HG02943 (cell line): ENCODE results near the gene SMIM35.

Experiments used
- ATAC-seq: cut with Tn5 transposase; IDR thresholded peaks from one replicate; pipeline ENCODE4 v1.9.1; 2021; ENCODE audit warnings: mild to moderate bottlenecking, low read depth, moderate library complexity; ENCODE audit not compliant: unreplicated experiment

Gene SMIM35

DNA sequence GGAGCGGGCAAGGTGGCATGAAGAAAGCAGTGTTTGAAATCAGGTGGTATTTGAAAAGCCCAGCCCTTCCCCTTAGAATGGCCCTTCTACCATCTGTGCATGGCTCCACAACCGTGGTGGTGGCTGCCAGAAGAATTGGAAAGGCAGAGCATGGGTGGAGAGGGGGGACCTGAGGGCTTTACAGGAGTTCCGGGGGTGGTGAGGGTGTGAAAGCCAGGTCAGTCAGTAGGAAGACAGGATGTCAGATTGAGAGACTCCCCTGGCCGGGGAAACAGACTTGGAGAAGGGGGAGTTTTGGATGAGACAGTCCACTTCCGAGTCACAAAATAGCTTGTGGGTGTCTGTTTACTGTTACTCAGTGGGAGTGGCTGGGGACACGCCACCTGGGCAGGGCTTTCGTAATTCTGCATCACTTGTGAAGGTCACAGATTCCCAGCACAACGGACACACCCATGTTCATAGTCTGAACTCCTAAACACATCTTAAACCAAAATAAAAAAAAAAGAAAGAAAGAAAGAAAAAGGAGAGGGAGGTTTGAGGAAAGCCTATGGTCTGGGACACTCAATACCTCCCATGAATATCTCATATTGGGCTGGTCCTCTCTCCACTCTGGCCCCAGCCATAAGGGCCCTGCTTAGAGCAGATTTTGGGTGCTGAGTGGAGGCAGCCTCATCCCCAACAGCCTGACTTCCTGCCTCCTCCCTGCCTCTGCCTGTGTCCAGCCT is 24.4 kb upstream of the SMIM35 start:
- no peak for ATAC-seq

DNA sequence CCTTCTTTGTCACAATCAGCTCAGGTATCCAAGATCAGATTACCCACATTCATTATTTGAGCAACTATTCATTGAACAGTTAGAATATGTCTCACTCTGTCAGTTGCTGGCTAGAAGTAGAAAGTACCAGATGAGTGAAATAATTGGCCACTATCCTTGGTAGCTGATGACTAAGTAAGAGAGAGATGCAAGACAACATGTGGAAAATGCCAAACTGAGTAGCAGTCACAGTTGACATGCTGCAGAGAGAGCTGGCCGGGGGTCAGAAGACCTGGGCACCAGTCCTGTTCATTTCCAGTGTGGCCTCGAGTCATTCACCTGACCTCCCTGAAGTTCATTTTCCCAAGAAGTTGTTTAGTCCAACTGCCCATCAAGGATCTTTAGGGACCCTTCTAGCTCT is 22.5 kb upstream of the SMIM35 start:
- no peak for ATAC-seq

DNA sequence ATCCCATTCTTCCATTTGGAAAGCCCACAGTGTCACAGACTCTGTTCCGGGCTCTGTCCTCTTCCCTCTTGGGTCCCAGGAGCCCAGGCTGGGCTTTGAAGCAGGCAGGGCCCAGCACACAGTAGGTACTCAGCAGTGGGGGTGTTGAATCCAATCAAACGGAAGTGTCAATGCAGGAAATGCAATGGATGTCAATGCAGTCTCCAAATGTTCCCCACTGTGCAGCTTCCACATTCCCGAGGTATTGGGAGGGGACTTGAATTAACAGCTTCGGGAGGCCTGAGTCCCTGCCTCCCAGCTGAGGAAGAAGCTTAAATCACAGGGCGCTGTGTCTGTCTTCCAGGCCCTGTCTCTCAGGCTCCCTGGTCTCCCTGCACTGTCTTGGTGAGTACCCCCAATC is 21.8 kb upstream of the SMIM35 start:
- ATAC-seq: no peak

DNA sequence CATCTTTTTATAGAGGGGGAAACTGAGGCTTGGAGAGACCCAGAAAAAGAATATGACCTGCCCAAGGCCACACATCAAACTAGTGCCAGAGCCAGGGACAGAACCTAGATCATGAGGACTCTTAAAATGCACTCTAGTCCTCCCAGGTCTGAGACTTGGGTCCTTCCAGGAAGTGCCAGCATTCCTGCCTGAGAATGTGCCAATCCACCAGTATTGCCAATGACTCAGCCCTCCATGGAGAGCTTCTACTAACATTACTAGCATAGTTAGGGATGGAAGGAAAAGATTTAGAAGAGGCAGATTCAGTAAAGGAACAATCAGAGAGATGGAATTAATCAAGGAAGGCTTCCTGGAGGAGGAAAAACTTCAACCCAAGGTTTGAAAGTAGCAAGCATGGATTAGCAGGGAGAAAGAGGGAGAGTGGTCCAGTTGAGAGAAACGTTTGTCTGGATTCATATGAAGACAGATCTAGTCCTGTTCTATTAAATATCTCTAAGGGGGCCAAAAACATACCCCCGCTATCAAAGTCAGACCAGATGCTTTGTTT is 20.1 kb upstream of the SMIM35 start:
- ATAC-seq: no peak

DNA sequence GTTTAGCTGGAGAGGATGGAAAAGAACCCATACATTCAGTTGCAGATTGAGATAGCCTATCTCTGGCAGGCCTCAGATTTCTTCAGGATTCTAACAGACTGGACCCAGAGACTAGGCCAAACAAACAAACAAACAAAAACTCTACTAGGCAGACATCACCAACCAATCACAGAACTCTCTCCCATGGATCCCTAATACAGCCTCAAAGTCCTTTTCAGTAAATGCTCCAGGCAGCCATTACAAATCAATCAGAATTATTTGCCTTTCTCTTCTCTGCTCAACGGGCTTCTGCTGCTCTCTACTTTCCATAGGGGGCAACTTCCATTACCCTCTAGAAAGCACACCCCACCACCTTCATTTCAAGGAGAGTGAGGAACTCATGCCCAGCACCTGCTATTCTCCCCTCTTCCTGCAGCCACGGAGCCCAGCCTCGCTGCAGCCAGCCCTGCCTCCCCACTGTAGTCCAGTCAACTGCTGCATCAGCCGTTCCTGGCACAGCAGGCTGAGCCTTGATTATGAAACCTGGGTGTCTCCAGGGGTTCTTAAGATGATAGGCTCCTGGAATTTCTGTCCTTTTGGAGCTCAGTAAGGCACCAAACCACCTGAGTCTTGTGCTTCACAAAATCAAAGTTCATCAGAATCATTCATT is 19.0 kb upstream of the SMIM35 start:
- ATAC-seq: no peak

DNA sequence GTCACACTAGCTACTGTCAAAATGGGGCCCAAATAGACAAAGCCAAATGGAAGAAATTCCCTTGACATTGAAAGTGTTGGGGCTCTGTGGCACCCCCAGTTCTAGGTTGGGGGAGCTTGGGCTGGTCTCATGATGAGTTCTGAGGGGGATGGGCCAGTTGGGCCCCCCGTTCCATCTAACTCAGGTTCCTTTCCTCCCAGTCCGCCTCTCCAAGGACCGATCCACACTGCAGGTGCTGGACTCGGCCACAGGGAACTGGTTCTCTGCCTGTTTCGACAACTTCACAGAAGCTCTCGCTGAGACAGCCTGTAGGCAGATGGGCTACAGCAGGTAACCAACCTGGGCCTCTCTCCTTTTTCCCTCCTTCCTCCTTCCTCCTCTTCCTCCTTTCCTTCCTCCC is 17.7 kb upstream of the SMIM35 start:
- ATAC-seq: no peak

DNA sequence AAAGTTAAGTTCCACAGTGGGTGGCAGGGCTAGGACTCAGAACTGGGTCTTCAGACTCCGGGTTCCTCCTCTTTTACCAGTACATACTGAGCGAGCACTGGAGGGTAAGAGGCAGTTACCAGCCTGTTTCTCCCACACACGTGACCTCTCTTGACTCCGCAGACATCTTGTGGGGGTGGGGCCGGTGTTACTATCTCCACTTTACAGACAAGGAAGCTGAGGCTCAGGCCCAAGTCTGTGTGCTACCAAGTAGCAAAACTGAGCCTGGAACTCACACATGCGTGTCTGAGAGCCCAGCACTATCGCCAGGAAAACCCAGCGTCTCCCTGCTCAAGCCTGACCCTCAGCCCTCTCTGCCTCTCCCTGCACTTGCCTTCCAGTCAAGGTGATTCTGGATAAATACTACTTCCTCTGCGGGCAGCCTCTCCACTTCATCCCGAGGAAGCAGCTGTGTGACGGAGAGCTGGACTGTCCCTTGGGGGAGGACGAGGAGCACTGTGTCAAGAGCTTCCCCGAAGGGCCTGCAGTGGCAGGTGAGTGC is 16.0 kb upstream of the SMIM35 start:
- ATAC-seq: no peak

DNA sequence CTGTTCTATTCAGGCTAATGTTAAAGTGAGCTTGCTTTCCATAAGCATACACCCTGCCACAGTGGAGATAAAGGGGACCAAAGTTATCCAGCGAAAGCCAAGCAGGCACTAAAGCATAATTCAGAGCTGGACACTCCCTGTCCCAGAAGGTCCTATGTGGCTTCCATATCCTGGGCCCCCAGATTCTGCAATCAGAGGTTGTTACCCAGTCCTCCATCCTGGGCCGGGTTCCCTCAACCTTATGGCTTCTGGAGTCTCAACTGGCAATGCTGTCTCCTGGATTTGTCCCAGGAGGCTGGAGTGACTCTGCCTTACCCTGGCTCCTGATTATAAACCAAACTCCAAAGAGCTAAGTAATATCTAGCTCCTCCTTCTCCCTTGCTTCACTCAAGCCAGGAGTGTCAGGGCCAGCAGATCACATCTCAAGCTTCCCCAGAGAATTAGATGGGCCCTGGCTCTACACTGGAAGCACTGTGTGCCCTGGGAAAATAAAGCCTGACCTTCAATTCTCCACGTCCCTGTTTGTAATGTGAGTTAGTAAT is 14.0 kb upstream of the SMIM35 start:
- no peak for ATAC-seq

DNA sequence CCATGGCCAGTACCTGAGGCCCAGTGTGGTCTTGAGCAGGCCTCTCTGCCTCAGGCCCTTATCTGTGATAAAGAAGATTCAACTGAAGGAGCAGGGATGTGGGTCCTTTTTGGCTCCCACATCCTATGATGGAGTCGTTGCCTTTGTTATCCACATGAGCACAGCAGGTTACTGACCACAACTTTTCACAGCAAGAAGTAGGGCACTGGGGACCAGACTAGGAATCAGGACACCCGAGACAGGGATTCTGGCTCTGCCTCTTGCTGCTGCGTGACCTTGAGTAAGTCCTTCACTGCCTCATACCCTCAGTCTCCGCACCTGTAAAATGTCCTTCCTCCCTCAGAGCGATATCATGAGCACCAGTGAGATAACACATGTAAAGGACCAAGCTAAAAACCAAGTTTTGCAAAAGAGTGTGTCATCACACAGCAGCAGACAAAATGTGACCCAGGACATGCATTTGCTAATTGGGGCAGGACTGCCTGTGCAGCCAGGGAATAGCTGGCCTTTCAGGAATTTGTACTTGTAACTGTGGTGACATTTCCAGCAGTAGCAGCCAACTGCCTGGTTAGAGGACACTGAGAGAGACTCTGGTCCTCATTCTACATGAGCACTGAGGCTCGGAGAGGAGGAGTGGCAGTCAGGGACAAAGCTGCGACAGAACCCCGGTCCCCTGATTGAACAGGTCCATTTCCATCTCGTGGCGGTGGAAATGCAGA is 13.2 kb upstream of the SMIM35 start:
- ATAC-seq: no peak

DNA sequence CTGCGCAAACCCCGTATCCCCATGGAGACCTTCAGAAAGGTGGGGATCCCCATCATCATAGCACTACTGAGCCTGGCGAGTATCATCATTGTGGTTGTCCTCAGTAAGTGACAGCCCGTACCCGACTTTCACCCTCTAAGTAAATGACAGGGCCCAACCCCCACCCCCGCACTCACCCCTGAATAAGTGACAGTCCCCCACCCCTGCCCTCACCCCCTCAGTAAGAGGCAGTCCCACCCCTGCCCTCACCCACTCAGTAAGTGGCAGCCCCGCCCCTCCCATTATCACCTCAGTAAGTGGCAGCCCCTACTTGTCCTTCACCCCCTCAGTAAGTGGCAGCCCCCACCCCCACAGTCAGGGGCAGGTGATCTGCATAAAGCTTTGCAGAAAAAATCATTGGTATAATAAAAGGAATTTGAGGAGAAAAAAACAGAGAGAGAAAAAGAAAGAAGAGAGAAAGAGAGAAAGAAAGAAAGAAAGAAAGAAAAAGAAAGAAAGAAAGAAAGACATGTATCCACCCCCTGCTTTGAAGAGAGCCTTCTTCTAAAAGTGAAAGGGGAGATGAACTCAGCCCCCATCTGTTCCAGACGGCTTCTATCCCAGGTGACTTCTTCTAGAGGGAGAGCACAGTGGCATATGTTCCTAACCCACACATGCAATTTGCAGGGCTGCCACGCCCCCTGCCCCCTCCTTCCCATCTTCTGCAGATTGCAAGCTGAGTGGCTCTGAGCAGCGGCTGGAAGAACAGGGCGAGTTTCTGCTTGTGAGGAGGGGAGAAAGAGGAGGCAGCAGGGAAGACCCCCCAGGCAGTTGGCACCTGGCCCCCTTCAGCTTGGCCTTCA is 12.5 kb upstream of the SMIM35 start:
- ATAC-seq: no peak

DNA sequence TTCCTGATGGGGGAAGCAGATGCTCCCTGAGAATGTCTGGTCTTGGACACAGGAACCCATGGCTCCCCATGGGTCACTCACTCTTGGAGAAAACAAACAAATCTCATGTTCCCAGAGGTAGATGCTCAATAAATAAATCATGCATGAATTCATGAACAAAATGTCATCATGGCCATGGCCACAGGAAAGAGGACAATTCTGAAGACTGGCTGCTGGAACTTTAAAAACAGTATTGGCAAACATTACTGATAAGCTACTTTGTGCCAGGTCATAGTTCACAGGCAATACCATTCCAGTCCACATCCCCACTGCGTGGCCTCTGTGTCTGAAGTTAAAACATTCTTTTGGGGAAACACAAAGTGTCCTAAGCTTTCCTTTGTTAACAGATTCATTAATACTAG is 9.2 kb upstream of the SMIM35 start:
- no peak for ATAC-seq

DNA sequence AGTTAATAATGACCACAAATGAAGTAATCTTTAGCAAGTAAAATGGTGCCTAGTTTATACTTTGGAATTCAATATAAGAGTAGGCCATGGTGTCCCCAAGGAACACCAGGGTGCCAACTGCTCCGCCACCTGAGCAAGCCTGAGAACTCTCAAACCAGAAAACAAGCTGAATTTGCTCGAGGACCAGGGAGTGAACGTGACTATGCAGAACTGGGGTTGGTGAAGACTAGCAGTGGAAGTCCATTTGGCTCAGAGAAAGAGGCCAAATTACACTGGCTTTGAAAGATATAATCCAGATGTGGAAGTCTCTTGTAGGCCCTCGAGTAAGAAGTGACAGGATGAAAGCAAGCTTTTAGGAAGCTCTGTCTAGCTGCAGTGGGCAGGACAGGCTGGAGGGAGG is 8.7 kb upstream of the SMIM35 start:
- no peak for ATAC-seq

DNA sequence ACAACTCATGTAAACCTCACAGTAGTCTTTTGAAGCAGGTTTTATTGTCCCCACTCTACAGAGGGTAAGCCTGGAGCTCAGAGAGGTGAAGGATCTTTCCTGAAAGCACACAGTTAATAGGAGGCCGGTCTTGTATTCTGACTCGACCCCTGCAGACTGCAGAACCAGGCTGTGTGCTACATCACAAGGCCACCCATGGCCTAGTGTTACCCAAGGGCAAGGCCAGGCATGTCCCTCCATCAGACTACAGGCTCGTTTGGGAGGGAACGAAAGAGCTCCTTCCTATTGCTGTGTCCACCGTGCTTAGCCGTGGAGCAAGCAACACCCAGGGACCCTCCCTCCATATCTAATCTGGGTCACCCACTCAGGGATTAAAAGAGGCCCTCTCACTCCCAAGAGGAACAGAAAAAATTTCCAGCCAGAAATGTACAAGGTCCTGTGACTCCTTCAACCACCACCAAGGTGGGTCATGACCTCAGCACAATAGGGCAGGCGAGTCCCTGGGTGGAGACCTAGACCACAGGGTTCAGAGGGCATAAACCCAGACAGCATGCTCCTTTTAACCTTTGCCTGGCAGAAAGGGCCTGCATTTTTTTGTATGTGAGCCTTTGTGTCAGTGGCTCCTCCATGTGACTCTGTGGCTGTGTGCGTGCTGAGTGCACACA is 6.3 kb upstream of the SMIM35 start:
- no peak for ATAC-seq

DNA sequence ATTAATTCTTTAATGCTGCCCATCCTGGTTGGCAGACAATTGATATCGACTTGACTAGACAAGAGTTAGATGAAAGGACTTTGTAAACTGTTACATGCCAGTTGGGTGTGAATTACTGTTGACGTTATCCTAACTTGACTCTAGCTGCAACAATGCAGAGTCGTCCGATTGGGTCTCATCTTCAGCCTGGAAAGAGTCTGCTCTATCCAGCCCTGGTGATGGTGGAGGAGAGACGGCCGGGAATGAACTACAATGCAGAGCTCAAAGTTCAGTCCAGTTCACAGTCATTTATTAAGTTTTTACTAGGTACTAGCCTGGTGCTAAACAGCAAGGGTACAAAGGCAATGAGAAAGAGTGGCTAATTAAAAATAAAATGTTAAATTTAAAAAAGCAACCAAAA is 4.9 kb upstream of the SMIM35 start:
- no peak for ATAC-seq

DNA sequence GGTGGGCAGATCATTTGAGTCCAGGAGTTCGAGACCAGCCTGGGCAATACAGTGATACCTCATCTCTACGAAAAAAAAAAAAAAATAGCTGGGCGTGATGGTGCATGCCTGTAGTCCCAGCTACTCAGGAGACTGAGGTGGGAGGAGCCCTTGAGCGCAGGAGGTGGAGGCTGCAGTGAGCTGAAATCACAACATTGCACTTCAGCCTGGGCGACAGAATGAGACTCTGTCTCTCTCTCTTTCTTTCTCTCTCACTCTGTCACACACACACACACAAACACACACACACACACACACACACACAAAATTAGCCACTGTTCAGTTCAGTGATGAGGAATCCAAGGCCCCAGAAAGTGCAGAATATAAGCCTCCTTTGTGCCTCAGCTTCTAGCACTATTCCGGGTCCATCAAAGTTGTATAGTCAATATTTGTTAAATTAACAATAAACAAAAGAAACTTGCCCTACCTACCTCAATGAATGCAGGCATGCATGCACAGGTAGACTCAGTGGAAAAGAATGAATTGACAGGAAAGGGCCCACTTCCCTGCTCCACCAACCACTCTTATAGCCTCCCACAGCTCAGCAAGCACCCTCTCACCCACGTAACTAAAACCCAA is 3.9 kb upstream of the SMIM35 start:
- no peak for ATAC-seq

DNA sequence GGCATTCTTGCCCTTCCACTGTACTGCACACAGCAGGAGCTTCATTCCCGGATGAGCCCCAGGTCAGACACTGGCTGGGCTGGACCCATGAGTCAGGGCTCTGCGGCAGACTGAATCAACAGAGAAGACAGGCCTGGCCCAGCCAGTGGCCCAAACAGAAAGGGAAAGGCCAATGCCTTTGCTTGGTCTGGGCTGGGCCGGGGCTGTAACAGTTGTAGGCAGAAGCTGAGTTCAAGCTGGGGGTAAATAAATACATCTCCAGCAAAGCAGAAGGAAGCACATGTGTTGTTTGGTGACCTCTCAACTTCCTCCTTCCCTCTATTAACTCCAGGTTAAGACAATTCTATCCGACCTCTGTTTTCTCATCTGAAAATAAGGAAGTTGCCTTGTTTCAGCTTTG is 1.8 kb upstream of the SMIM35 start:
- ATAC-seq: no peak

DNA sequence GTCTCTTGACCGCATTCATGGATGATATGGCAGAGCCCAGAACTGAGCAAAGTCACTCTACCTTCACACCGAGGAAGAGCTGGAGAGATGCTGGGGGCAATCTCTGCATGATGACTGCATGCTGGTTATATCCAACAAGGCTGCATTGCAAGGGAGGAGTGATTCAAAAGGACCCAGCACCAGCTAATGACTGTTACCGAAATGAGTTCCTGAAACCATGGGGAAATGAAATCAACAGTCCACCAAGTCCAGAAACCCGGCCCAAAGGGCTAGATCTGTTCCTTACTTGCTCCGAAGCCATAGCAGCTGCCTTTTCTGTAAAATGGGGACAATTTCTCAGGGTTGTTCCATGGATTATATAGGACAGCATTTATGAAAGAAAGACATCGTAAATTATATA is 1.2 kb upstream of the SMIM35 start:
- no peak for ATAC-seq

DNA sequence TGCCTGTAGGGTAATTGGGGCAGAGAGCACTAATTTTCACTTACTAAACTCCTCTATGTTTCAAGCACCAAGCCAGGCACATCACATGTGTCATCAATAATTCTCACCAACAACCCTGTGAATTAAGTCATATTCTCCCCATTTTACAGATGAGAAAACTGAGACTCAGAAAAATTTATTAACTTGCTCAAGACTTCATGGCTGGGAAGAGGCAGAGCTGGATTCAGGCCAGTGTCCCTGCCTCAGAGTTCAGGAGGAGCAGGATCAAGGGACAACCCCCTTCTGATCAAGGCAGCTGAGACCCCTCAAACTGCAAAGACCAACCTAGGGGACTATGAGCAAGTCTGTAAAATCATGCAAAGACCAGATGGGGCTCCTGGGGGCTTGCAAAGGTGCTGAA is 2.1 kb downstream of the SMIM35 start:
- no peak for ATAC-seq

DNA sequence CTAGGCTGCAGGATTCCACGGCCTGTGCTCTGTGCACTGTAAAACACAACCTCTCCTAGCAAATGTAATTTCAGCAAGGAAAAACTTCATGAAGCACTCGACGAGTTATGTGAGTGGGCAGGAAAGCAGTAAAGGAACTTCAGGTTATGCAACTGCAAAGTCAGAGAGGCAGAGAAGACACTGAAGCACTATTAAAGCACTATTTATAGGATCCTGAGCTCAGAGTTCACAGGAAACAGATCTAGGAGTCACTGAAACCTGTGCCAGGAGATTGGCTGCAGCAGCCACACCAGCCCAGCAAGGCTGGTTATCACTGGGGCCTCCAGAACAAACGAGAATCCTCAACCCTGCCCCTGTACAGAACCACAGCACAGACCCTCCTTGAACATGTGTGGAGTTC is 2.5 kb downstream of the SMIM35 start:
- ATAC-seq: no peak
